OCI-LY7 (cell line): Measurements from ENCODE around the gene LMBRD2.

Source experiments
- CTCF ChIP-seq: fragments of 200-600 bp; sonication (generic); conservative IDR thresholded peaks from 2 replicates; pipeline ENCODE4 v1.5.1; 2014; ENCODE audit warnings: mild to moderate bottlenecking, antibody characterized with exemption, low read length, moderate library complexity, mixed read lengths
- EZH2phosphoT487 ChIP-seq: fragments of 200-600 bp; sonication (generic); IDR thresholded peaks from 2 replicates; pipeline ENCODE4 v1.6.1; 2018; ENCODE audit warnings: low read depth, borderline replicate concordance, mild to moderate bottlenecking, mixed run types, antibody characterized with exemption, low read length, moderate library complexity, mixed read lengths

DNA sequence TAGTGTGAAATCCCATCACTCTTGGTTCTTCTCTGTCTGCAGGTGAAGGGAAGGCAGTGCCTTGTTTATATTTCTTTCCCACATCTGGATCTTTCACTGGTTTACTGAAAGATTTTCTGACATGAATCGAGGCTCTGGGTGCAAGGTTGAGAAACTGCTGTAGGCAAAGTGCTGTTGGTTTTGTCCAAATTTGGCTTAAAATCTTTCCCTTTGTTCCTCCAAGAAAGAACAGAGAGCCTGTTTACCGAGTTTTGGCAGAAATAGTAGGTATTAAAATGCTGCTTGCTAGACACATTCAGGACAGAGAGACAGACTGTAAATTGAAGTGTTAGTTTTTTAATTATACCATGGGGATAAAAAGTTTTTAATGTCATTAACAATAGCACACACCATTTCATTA, 21.7 kb upstream of the LMBRD2 start:
- TF ChIP-seq CTCF (no peak), EZH2phosphoT487 (no peak)
